Aorta (tissue), 5 donors: ENCODE measurements around the gene OPN5. TPM values are rescaled to one million over a fixed set of nuclear protein-coding genes. Genes with fewer than 3 reads are reported as not detected.

Source experiments
- ATAC-seq: fragments of 200-7000 bp; cut with Tn5 transposase; one replicate; pipeline ENCODE4 v1.9.1; 2022; ENCODE audit warnings: moderate library complexity; ENCODE audit not compliant: low FRiP score
- DNase-seq, 2 donors: peaks; one replicate each; pipeline ENCODE4 v3.0.0-alpha.2; 2020
- H3K27ac ChIP-seq, 2 donors: one replicate each; pipeline ENCODE4 v1.5.1; 2013; ENCODE audit warnings: low read length in 2 of 2, mild to moderate bottlenecking in 2 of 2, moderate library complexity in 2 of 2, control low read depth in 1 of 2, inconsistent platforms in 1 of 2, low read depth in 1 of 2
- H3K27me3 ChIP-seq, 2 donors: one replicate each; pipeline ENCODE4 v1.6.1; 2013; ENCODE audit warnings: control low read depth in 1 of 2, low read length in 1 of 2, mild to moderate bottlenecking in 1 of 2, moderate library complexity in 1 of 2; ENCODE audit not compliant: insufficient read depth in 2 of 2, control insufficient read depth in 1 of 2
- H3K36me3 ChIP-seq, 2 donors: one replicate each; pipeline ENCODE4 v1.6.1; 2013; ENCODE audit warnings: control low read depth in 1 of 2, low read length in 1 of 2, mild to moderate bottlenecking in 1 of 2; ENCODE audit not compliant: insufficient read depth in 2 of 2, control insufficient read depth in 1 of 2
- H3K4me1 ChIP-seq, 2 donors: one replicate each; pipeline ENCODE4 v1.6.1; 2013; ENCODE audit warnings: low read length in 2 of 2, control low read depth in 1 of 2, mild to moderate bottlenecking in 1 of 2, moderate library complexity in 1 of 2; ENCODE audit not compliant: insufficient read depth in 2 of 2, control insufficient read depth in 1 of 2
- H3K4me3 ChIP-seq, 2 donors: one replicate each; pipeline ENCODE4 v1.5.1; 2013; ENCODE audit warnings: low read length in 2 of 2, control low read depth in 1 of 2, mild to moderate bottlenecking in 1 of 2
- H3K9me3 ChIP-seq: one replicate; pipeline ENCODE4 v1.6.1; 2013; ENCODE audit warnings: mild to moderate bottlenecking, low read length; ENCODE audit not compliant: control insufficient read depth
- WGBS, 2 donors: extraction: QIAGEN DNeasy Blood & Tissue Kit; methylation state at CpG; one replicate each; pipeline ENCODE4 v1.1.7; 2013; 5-methylcytosine and 5-hydroxymethylcytosine counted together
- intact Hi-C, 2 donors: fragments of 100-400 bp; cut with DNase I; formaldehyde crosslinking; loops; one replicate each; pipeline versions ENCODE4 v1.14.2 to v1.15.0; 2022
- long read RNA-seq, 2 donors: library from polyadenylated mRNA; unstranded; transcript quantifications; one replicate each; pipeline ENCODE4 v2.0.0, GENCODE V29; 2020 to 2021
- polyA plus RNA-seq, 2 donors: library from polyadenylated mRNA; stranded (reverse); fragments of 200-250 nt; gene quantifications; one replicate each; pipeline ENCODE4 v1.2.3, GENCODE V29; 2013
- total RNA-seq, 2 donors: library from RNA; stranded (reverse); fragmentation: NEBNext Ultra II Directional; extraction: Animal tissue kit (Norgen Biotek cat#: 25700); gene quantifications; one replicate each; pipeline ENCODE4 v1.2.1, GENCODE V29; 2021
- donor health status: healthy with polysubstance abuse.
- donor health status: Bipolar disorder and iron deficiency.
- donor health status: DM: no; HTN: no; CAD: no.
- donor health status: DM: no; HTN: no; CAD: no.
- donor health status: DM: yes; HTN: yes; CAD: no.

The OPN5 gene, protein sequence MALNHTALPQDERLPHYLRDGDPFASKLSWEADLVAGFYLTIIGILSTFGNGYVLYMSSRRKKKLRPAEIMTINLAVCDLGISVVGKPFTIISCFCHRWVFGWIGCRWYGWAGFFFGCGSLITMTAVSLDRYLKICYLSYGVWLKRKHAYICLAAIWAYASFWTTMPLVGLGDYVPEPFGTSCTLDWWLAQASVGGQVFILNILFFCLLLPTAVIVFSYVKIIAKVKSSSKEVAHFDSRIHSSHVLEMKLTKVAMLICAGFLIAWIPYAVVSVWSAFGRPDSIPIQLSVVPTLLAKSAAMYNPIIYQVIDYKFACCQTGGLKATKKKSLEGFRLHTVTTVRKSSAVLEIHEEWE
- total RNA-seq (not detected), polyA plus RNA-seq (not detected)
- long read RNA-seq, donor 1, result 0 reads
- long read RNA-seq, donor 2, result 0 reads

DNA sequence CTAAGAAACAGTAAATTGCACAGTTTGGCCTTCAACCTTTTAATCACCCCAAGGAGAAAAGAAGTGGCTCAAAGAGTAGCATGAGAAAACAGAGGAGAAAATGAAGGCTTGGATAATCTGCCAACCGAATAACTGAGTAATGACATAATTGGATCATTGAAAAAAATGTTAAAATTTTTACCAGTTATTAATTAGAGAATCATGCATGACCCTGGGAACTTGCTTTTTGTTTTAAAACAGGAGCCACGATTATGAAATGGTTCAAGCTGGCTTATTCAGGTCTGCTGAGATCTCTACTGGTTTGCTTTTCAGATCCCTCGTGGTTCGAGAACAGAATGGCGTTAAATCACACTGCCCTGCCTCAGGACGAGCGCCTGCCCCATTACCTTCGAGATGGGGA, at the start of gene OPN5:
TSS of gene OPN5 (plus strand) at position 301 of the 400 bp plus-strand sequence. CDS start at position 336, 35 bp downstream.
- H3K4me3 ChIP-seq, result no peak within 1 kb of the TSS
- H3K27ac ChIP-seq, result no peak within 1 kb of the TSS
- no peaks in the 10 kb centered on the region for H3K4me1 ChIP-seq
- H3K27me3 ChIP-seq, result no peaks in the 10 kb centered on the region
- no peaks in the 10 kb centered on the region for H3K9me3 ChIP-seq
- no peaks in the 10 kb centered on the region for H3K36me3 ChIP-seq
- WGBS, 2 donors, result 80 to 81% methylated on average over 8 of the region's 8 CpGs
- ATAC-seq (no peak), DNase-seq (no peak)
- intact Hi-C loops, result loop anchor here (2.0 to 5.0 kb wide), 3 partner anchors 151 to 369 kb away; no protein-coding TSS in a partner anchor

DNA sequence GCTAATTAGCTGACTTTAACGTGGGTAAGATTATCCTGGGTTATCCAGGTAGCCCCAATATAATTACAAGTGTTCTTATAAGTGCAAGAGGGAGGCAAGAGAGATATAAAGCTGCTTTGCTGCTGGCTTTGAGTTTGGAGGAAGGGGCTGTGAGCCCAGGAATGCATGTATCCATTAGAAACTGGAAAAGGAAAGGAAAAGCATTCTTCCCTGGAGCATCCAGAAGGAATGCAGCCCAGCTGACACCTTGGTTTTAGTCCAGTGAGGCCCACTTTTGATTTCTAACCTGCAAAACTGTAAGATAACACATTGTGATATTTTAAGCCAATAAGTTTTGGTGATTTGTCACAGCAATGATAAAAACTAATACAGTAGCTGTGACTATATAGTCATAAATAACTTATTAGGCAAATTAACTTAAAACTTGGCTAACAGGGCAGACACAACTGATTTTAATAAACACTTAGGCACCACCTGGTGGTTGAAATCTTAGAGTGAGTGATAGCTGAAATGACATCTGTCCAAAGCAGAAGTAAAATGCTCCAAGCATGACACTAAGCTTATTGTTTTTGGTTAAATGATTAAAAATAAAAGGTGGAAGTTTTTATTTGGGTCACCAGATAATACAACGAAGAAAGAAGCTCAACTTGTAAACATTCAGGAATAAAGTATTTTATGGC, 47.8 kb upstream of the OPN5 start:
- no peaks in the 10 kb centered on the region for H3K4me1 ChIP-seq
- H3K27ac ChIP-seq, result no peak overlapping the region
- no peaks in the 10 kb centered on the region for H3K27me3 ChIP-seq
- WGBS, 2 donors, result 41 to 42% methylated on average over 2 of the region's 2 CpGs
- DNase-seq (no peak), ATAC-seq (no peak)
- H3K36me3 ChIP-seq, result no peaks in the 10 kb centered on the region
- intact Hi-C loops, result no loop called here
- H3K4me3 ChIP-seq, result no peak overlapping the region
- no peaks in the 10 kb centered on the region for H3K9me3 ChIP-seq

DNA sequence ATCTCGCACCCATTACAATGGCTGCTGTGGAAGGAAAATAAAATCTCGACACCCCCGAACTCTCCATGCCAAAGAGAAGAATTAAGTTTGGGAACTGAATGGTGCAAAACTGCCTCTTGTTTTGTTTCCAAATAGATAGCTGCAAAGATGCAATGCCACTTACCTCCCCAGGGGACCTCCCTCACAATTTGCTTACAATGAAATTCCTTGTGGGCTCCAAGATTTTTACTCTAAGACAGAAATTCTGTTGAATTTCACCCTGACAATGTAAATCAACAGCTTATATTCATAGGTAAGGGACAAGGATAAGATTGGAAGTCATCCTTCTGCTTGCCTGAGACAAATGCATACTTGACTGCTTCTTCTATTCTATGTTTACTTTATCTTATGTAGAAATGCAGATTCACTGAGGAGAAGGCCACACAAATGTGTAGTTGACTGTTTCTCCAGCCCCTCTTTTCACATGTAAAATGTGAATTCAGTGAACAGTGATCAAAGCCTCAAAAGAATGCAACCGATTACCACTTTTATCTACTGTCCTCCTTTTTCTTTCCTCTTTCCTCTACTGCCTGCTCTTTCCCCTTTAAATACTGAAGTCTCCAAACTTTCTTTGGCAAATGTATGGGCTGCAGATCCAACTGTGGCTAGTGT, 46.9 kb upstream of the OPN5 start:
- WGBS, 2 donors, result 60 to 61% methylated on average over 4 of the region's 4 CpGs
- DNase-seq (no peak), ATAC-seq (no peak)
- Histone ChIP-seq H3K36me3 (no peaks in the 10 kb centered on the region), H3K27me3 (no peaks in the 10 kb centered on the region), H3K4me1 (no peaks in the 10 kb centered on the region), H3K9me3 (no peaks in the 10 kb centered on the region), H3K27ac (no peak overlapping the region), H3K4me3 (no peak overlapping the region)
- intact Hi-C loops, result no loop called here

- WGBS, 2 donors, result 72 to 79% methylated on average over 7 of the region's 7 CpGs
- H3K27ac ChIP-seq, result no peak overlapping the region
- no peaks in the 10 kb centered on the region for H3K27me3 ChIP-seq
- no peaks in the 10 kb centered on the region for H3K36me3 ChIP-seq
- no peaks in the 10 kb centered on the region for H3K4me1 ChIP-seq
- intact Hi-C loops, result no loop called here
- H3K9me3 ChIP-seq, result no peaks in the 10 kb centered on the region
- no peak overlapping the region for H3K4me3 ChIP-seq
- ATAC-seq (no peak), DNase-seq (no peak)
These were observed 45.6 kb upstream of the OPN5 start for GRCh38 chr6:47736083-47736700.

DNA sequence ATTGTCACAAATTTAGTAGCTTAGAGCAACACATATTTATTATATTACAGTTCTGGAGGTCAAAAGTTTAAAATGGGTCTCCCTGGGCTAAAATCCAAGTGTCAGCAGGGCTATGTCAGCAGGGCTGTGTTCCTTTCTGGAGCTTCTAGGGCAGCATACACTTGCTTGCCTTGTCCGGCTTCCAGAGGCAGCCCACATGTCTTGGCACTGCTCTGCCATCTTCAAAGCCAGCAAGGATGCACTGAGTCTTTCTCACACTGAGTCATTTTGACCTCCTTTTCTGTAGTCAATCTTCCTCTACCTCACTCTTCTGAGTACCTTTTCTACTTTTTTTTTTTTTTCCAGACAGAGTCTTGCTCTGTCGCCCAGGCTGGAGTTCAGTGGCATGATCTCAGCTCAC, 44.4 kb upstream of the OPN5 start:
- Histone ChIP-seq H3K27ac (no peak overlapping the region), H3K27me3 (no peaks in the 10 kb centered on the region), H3K4me3 (no peak overlapping the region), H3K36me3 (no peaks in the 10 kb centered on the region), H3K9me3 (no peaks in the 10 kb centered on the region), H3K4me1 (no peaks in the 10 kb centered on the region)
- ATAC-seq (no peak), DNase-seq (no peak)
- WGBS, 2 donors, result 42 to 46% methylated on average over 2 of the region's 2 CpGs
- intact Hi-C loops, result no loop called here

GRCh38 chr6:47740714-47741113, 41.1 kb upstream of the OPN5 start:
- Histone ChIP-seq H3K4me1 (no peaks in the 10 kb centered on the region), H3K27me3 (no peaks in the 10 kb centered on the region), H3K4me3 (no peak overlapping the region), H3K36me3 (no peaks in the 10 kb centered on the region), H3K9me3 (no peaks in the 10 kb centered on the region), H3K27ac (no peak overlapping the region)
- ATAC-seq (no peak), DNase-seq (no peak)
- intact Hi-C loops, result no loop called here
- WGBS, 2 donors, result 88 to 89% methylated on average over 1 of the region's 1 CpG

GRCh38 chr6:47741807-47742206, 40.0 kb upstream of the OPN5 start:
- H3K4me1 ChIP-seq, result no peaks in the 10 kb centered on the region
- H3K4me3 ChIP-seq, result no peak overlapping the region
- no peak overlapping the region for H3K27ac ChIP-seq
- DNase-seq, result no peak
- WGBS, 2 donors, result 21 to 27% methylated on average over 2 of the region's 2 CpGs
- H3K36me3 ChIP-seq, result no peaks in the 10 kb centered on the region
- H3K27me3 ChIP-seq, result no peaks in the 10 kb centered on the region
- intact Hi-C loops, result no loop called here
- peak; percentile 52 for ATAC-seq
- no peaks in the 10 kb centered on the region for H3K9me3 ChIP-seq

DNA sequence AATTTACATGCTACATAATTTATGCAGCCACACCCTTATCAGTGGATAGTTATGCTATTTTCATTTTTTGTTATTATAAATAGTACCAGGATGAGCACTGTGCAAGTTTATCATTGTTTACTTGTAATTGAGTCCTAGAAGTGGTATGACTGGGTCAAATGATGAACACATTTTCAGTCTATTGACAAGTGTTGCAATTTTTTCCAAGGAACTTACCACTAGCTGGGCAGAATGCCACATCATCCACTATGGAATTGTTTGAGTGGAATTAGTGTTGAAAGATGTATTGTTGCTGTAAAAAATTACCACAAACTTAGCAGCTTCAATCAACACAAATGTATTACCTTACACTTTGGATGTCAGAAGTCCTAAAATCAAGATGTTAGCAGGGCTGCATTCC, 38.1 kb upstream of the OPN5 start:
- Histone ChIP-seq H3K27me3 (no peaks in the 10 kb centered on the region), H3K4me3 (no peak overlapping the region), H3K9me3 (no peaks in the 10 kb centered on the region), H3K27ac (no peak overlapping the region), H3K36me3 (no peaks in the 10 kb centered on the region), H3K4me1 (no peaks in the 10 kb centered on the region)
- intact Hi-C loops, result no loop called here
- DNase-seq (no peak), ATAC-seq (no peak)
